K562 (cell line): ENCODE results near the gene PRMT6. TPM values are rescaled to one million over a fixed set of nuclear protein-coding genes. Genes with fewer than 3 reads are reported as not detected.

Experiments used
- ATAC-seq: fragments of 200-7000 bp; cut with Tn5 transposase; 3 replicates; pipeline ENCODE4 v1.9.1; 2020; ENCODE audit warnings: moderate library complexity
- BruUV-seq: library from RNA; stranded (reverse); fragments of 400-500 nt; replicated peaks from 2 replicates; lab custom pipeline; 2021; lab: Mats Ljungman, UMichigan
- CTCF ChIA-PET: fragments of 300-600 bp; formaldehyde crosslinking; extraction: SDS; loops from one replicate; lab custom pipeline; 2021; ENCODE audit warnings: low intra/inter-chr PET ratio; lab: Yijun Ruan, JAX
- POLR2A ChIA-PET: fragments of 300-600, 350-650 bp; sonication (Branson Sonifier 250); formaldehyde crosslinking; extraction: SDS; loops from one replicate; lab custom pipeline; 2021; ENCODE audit warnings: antibody characterized with exemption, inconsistent platforms; lab: Yijun Ruan, JAX
- DNase-seq, 4 experiments: peaks; one replicate each; pipeline versions ENCODE4 v3.0.0 to v3.0.0-alpha.2; 2011 to 2018; ENCODE audit warnings: low spot score in 3 of 4, mixed read lengths in 3 of 4; ENCODE audit errors: extremely low read depth in 1 of 4
- FAIRE-seq: peaks from 2 replicates; lab custom pipeline; 2011; peaks lifted over from hg19 to GRCh38; lab: Jason Lieb, UNC
- H2AFZ ChIP-seq: 2 replicates; pipeline ENCODE4 v1.6.0; 2011; ENCODE audit warnings: low read depth, low read length, control low read depth, inconsistent platforms
- H3K27ac ChIP-seq: fragments of 200-600 bp; 3 replicates; pipeline ENCODE4 v1.8.0; 2011; ENCODE audit warnings: low read depth, mild to moderate bottlenecking, control low read depth, inconsistent platforms, low read length, moderate library complexity, mixed read lengths; ENCODE audit errors: extremely low read depth
- H3K27me3 ChIP-seq, 2 experiments: fragments of 300-600 bp in 1 of 2; 2 replicates in 1 of 2; 3 replicates in 1 of 2; pipeline versions ENCODE4 v1.6.0 to v1.8.0; 2011; ENCODE audit warnings: inconsistent platforms in 2 of 2, low read length in 2 of 2, mild to moderate bottlenecking in 1 of 2, mixed read lengths in 1 of 2, moderate library complexity in 1 of 2; ENCODE audit not compliant: control insufficient read depth in 2 of 2, insufficient read depth in 2 of 2
- H3K36me3 ChIP-seq: fragments of 300-600 bp; 3 replicates; pipeline ENCODE4 v1.8.0; 2011; ENCODE audit warnings: mild to moderate bottlenecking, low read length, inconsistent platforms; ENCODE audit not compliant: control insufficient read depth, insufficient read depth
- H3K4me1 ChIP-seq, 2 experiments: fragments of 200-600 bp in 1 of 2; replicated peaks in 1 of 2; 2 replicates in 1 of 2; 3 replicates in 1 of 2; pipeline versions ENCODE4 v1.5.1 to v1.8.0; 2011; ENCODE audit warnings: inconsistent platforms in 2 of 2, low read length in 2 of 2, mild to moderate bottlenecking in 1 of 2, mixed read lengths in 1 of 2, moderate library complexity in 1 of 2; ENCODE audit not compliant: control insufficient read depth in 2 of 2, insufficient read depth in 2 of 2
- H3K4me2 ChIP-seq: 2 replicates; pipeline ENCODE4 v1.6.1; 2011; ENCODE audit warnings: low read length, control low read depth, inconsistent platforms, mixed read lengths; ENCODE audit not compliant: insufficient read depth
- H3K4me3 ChIP-seq: fragments of 200-600 bp; sonication (generic), shearing (Covaris generic); 2 replicates; pipeline ENCODE4 v1.5.1; 2016; ENCODE audit warnings: control low read depth, inconsistent platforms
- H3K79me2 ChIP-seq: fragments of 200-600 bp; 3 replicates; pipeline ENCODE4 v1.8.0; 2011; ENCODE audit warnings: low read length, inconsistent platforms; ENCODE audit not compliant: control insufficient read depth, insufficient read depth
- H3K9ac ChIP-seq, 2 experiments: 2 replicates each; pipeline versions ENCODE4 v1.6.0 to v1.6.1; 2011; ENCODE audit warnings: low read depth in 2 of 2, low read length in 2 of 2, control low read depth in 1 of 2, inconsistent platforms in 1 of 2, mild to moderate bottlenecking in 1 of 2, mixed read lengths in 1 of 2; ENCODE audit not compliant: insufficient read depth in 1 of 2
- H3K9me1 ChIP-seq: one replicate; pipeline ENCODE4 v1.6.0; 2011; ENCODE audit warnings: inconsistent platforms, mild to moderate bottlenecking, low read length, moderate library complexity; ENCODE audit not compliant: control insufficient read depth, insufficient read depth
- H3K9me3 ChIP-seq: replicated peaks from 2 replicates; pipeline ENCODE4 v1.5.1; 2011; ENCODE audit warnings: low read depth, low read length, inconsistent platforms; ENCODE audit not compliant: control insufficient read depth, insufficient read depth
- H4K20me1 ChIP-seq: replicated peaks from 2 replicates; pipeline ENCODE4 v1.6.1; 2011; ENCODE audit warnings: low read length, inconsistent platforms, mixed read lengths; ENCODE audit not compliant: control insufficient read depth, insufficient read depth
- ARID1B ChIP-seq: fragments of 450-650 bp; IDR thresholded peaks from 2 replicates; pipeline ENCODE4 v1.6.1; 2016; ENCODE audit warnings: antibody characterized with exemption, mild to moderate bottlenecking, inconsistent platforms
- CBFA2T3 ChIP-seq: fragments of 450-650 bp; IDR thresholded peaks from 2 replicates; pipeline ENCODE4 v1.6.1; 2017
- ESRRB ChIP-seq: fragments of 250-450 bp; sonication (Bioruptor Pico); IDR thresholded peaks from 2 replicates; pipeline ENCODE4 v1.5.0; 2020; ENCODE audit warnings: mild to moderate bottlenecking, moderate library complexity, borderline replicate concordance
- NR1H2 ChIP-seq: sonication (generic); formaldehyde crosslinking; IDR thresholded peaks from 2 replicates; pipeline ENCODE4 v1.4.0; 2020; ENCODE audit warnings: mild to moderate bottlenecking, missing genetic modification reagents
- SMARCC2 ChIP-seq: fragments of 450-650 bp; IDR thresholded peaks from 2 replicates; pipeline ENCODE4 v1.6.1; 2017; ENCODE audit warnings: antibody characterized with exemption, moderate library complexity, mild to moderate bottlenecking, low read depth
- TCF3 ChIP-seq: sonication (generic); formaldehyde crosslinking; IDR thresholded peaks from 2 replicates; pipeline ENCODE4 v1.4.0; 2020; ENCODE audit warnings: mild to moderate bottlenecking, missing genetic modification reagents
- ZNF592 ChIP-seq: fragments of 450-650 bp; IDR thresholded peaks from 2 replicates; pipeline ENCODE4 v1.6.1; 2017; ENCODE audit warnings: antibody characterized with exemption, mild to moderate bottlenecking
- WGBS: fragments of 100-300 bp; shearing (Covaris generic); methylation state at CpG from one replicate; pipeline ENCODE4 v1.1.6; 2016; ENCODE audit warnings: low coverage, mixed read lengths; ENCODE audit not compliant: insufficient coverage; ENCODE audit errors: missing lambda C conversion rate; 5-methylcytosine and 5-hydroxymethylcytosine counted together
- in situ Hi-C: fragments of 300-500 bp; cut with MboI; formaldehyde crosslinking; loops from 4 replicates; pipeline ENCODE4 v1.15.0; 2018; ENCODE audit warnings: inconsistent platforms, mixed read lengths
- intact Hi-C: fragments of 100-400 bp; cut with micrococcal nuclease; formaldehyde crosslinking; loops from 2 replicates; pipeline ENCODE4 v1.14.2; 2022
- polyA plus RNA-seq, 8 experiments: library from polyadenylated mRNA; depleted of rRNA in 4 of 8; stranded (reverse) in 5 of 8; unstranded in 3 of 8; fragments of >200 nt; fragmentation: Nextera tagmentation in 2 of 8; fragmentation: Illumina TruSeq in 1 of 8; extraction: Ambion mirVana in 2 of 8; extraction: Trizol in 1 of 8; gene quantifications; 2 replicates each; pipeline versions ENCODE4 v1.2.1 to v1.2.3, GENCODE V29; 2011 to 2014; ENCODE audit warnings: inconsistent platforms in 1 of 8, missing spikeins in 1 of 8
- total RNA-seq, 7 experiments: library from RNA; depleted of rRNA in 6 of 7; stranded (reverse); fragments of >200 nt in 6 of 7; fragmentation: Illumina TruSeq in 2 of 7; extraction: Trizol in 2 of 7; gene quantifications; 2 replicates each; pipeline versions ENCODE4 v1.2.1 to v1.2.3, GENCODE V29; 2011 to 2021; ENCODE audit warnings: low replicate concordance in 1 of 7
- TF ChIP-seq, protein P1 (sequence below): fragments of 450-650 bp; IDR thresholded peaks from 2 replicates; pipeline ENCODE4 v1.6.1; 2016; ENCODE audit warnings: antibody characterized with exemption
- TF ChIP-seq, protein P2 (sequence below): sonication (generic); formaldehyde crosslinking; IDR thresholded peaks from 2 replicates; pipeline ENCODE4 v1.8.1; 2022; ENCODE audit warnings: missing genetic modification reagents
- TF ChIP-seq, protein P3 (sequence below): fragments of 450-650 bp; IDR thresholded peaks from 2 replicates; pipeline ENCODE4 v1.6.1; 2016

The PRMT6 gene
- total and polyA plus RNA-seq, 9 of the 15 experiments (the other 6 are each of a cell fraction or from before 2014, with no cell fraction given), result 6.1 to 36.9 (median 29.4) TPM

GRCh38 chr1:107096690-107097089 is 40.2 kb downstream of the PRMT6 start:
- Histone ChIP-seq H3K27ac (no peak overlapping the region), H4K20me1 (no peaks in the 10 kb centered on the region), H3K27me3 (no peaks in the 10 kb centered on the region), H2AFZ (no peak overlapping the region), H3K4me2 (no peak overlapping the region), H3K9me1 (no peaks in the 10 kb centered on the region), H3K79me2 (no peaks in the 10 kb centered on the region), H3K4me1 (no peaks in the 10 kb centered on the region), H3K9ac (no peak overlapping the region), H3K9me3 (no peaks in the 10 kb centered on the region), H3K4me3 (no peak overlapping the region), H3K36me3 (no peaks in the 10 kb centered on the region)
- no peak for ATAC-seq
- intact Hi-C loops, result no loop called here
- WGBS, result 4% methylated on average over 2 of the region's 2 CpGs
- ChIA-PET CTCF (no interaction called here), POLR2A (no interaction called here)
- BruUV-seq, result no TSS peak
- no peak for FAIRE-seq
- in situ Hi-C loops, result no loop called here
- DNase-seq, result peak in 1 of 4 experiments; percentile 6
- TF ChIP-seq, protein P1, sequence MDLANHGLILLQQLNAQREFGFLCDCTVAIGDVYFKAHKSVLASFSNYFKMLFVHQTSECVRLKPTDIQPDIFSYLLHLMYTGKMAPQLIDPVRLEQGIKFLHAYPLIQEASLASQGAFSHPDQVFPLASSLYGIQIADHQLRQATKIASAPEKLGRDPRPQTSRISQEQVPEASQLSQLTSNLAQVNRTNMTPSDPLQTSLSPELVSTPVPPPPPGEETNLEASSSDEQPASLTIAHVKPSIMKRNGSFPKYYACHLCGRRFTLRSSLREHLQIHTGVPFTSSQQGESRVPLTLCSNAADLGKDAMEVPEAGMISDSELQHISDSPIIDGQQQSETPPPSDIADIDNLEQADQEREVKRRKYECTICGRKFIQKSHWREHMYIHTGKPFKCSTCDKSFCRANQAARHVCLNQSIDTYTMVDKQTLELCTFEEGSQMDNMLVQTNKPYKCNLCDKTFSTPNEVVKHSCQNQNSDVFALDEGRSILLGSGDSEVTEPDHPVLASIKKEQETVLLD, result no peak
- TF ChIP-seq, protein P2, sequence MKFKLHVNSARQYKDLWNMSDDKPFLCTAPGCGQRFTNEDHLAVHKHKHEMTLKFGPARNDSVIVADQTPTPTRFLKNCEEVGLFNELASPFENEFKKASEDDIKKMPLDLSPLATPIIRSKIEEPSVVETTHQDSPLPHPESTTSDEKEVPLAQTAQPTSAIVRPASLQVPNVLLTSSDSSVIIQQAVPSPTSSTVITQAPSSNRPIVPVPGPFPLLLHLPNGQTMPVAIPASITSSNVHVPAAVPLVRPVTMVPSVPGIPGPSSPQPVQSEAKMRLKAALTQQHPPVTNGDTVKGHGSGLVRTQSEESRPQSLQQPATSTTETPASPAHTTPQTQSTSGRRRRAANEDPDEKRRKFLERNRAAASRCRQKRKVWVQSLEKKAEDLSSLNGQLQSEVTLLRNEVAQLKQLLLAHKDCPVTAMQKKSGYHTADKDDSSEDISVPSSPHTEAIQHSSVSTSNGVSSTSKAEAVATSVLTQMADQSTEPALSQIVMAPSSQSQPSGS (CRISPR knock-in tag), result no peak
- no peak for TF ChIP-seq ZNF592
- TF ChIP-seq, protein P3, sequence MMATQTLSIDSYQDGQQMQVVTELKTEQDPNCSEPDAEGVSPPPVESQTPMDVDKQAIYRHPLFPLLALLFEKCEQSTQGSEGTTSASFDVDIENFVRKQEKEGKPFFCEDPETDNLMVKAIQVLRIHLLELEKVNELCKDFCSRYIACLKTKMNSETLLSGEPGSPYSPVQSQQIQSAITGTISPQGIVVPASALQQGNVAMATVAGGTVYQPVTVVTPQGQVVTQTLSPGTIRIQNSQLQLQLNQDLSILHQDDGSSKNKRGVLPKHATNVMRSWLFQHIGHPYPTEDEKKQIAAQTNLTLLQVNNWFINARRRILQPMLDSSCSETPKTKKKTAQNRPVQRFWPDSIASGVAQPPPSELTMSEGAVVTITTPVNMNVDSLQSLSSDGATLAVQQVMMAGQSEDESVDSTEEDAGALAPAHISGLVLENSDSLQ, result peak; percentile 34; the same call in 1 of the 2 replicates
- peak; percentile 48 for TF ChIP-seq TCF3 (CRISPR knock-in tag)
- no peak for TF ChIP-seq SMARCC2
- peak; percentile 53; the same call in 1 of the 2 replicates for TF ChIP-seq CBFA2T3
- no peak for TF ChIP-seq NR1H2 (CRISPR knock-in tag)
- no peak for TF ChIP-seq ESRRB (CRISPR knock-in tag)
- TF ChIP-seq ARID1B, result 0 out of 2 replicates have a peak, but pooled peaks have one; percentile 8
